Measurements from ENCODE around the gene CD68. TPM values are rescaled to one million over a fixed set of nuclear protein-coding genes. Genes with fewer than 3 reads are reported as not detected.

Gene CD68, protein sequence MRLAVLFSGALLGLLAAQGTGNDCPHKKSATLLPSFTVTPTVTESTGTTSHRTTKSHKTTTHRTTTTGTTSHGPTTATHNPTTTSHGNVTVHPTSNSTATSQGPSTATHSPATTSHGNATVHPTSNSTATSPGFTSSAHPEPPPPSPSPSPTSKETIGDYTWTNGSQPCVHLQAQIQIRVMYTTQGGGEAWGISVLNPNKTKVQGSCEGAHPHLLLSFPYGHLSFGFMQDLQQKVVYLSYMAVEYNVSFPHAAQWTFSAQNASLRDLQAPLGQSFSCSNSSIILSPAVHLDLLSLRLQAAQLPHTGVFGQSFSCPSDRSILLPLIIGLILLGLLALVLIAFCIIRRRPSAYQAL
- 398 TPM for total RNA-seq
- long read RNA-seq, transcript CD68-202 (6 exons, 1,771 nt): minor isoform, 75 of 1,035 reads
- long read RNA-seq, transcript CD68-201 (6 exons, 1,878 nt): major isoform, 869 of 1,035 reads
- long read RNA-seq, partial matches to known transcripts: 75 of 1,035 reads
- long read RNA-seq, other reads (novel, unspliced or antisense): 15 of 1,035 reads

DNA sequence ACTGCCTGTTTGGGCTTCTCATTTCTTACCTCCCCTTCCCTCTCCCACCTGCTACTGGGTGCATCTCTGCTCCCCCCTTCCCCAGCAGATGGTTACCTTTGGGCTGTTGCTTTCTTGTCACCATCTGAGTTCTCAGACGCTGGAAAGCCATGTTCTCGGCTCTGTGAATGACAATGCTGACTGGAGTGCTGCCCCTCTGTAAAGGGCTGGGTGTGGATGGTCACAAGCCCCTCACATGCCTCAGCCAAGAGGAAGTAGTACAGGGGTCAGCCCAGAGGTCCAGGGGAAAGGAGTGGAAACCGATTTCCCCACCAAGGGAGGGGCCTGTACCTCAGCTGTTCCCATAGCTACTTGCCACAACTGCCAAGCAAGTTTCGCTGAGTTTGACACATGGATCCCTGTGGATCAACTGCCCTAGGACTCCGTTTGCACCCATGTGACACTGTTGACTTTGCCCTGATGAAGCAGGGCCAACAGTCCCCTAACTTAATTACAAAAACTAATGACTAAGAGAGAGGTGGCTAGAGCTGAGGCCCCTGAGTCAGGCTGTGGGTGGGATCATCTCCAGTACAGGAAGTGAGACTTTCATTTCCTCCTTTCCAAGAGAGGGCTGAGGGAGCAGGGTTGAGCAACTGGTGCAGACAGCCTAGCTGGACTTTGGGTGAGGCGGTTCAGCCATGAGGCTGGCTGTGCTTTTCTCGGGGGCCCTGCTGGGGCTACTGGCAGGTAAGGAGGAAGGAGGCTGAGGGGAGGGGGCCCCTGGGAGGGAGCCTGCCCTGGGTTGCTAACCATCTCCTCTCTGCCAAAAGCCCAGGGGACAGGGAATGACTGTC lies at the start of gene CD68:
CD68 (plus strand) TSS at position 638 of the 833 bp plus-strand sequence; CDS start at position 678, 40 bp downstream.
- intact Hi-C loops (cut with DNase I): no loop called here
- H3K27me3 ChIP-seq: no peaks in the 10 kb centered on the region
- H3K4me3 ChIP-seq: peak within 1 kb of the TSS; percentile 72

DNA sequence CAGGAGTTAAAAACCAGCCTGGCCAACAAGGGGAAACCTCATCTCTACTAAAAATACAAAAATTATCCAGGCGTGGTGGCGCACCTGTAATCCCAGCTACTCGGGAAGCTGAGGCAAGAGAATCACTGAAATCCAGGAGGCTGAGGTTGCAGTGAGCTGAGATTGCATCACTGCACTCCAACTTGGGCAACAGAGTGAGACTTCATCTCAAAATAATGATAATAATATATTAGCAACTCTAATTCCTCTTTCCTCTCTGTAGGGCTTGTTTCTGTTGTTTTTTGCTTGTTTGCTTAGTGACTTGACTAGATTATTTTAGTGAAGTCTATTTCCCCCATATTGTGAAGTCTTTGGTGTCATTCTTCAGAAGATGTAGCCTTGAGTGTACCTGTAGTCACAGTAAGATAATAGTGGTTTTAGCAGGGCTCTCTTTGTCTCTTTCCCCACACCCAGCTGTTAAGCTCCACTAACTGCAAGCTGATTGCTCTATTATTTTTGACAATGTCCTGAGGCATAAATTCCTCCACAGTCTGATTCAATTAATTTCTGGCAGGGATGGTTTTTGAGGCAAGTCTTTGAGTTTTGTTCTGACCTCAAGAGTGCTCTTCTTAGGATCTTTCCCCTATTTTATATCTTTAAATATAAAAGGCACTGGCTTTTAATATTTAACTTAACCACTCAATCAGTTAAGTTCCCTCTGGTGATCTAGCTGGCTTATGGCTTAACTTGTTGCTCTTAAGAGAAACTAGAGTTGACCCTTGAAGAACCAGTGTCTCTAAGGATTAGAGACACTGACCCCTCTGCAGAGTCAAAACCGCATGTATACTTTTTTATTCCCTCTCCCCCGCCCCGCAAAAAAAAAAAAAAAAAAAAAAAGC lies 49.2 kb upstream of the CD68 start:
- TF ChIP-seq, protein P1, sequence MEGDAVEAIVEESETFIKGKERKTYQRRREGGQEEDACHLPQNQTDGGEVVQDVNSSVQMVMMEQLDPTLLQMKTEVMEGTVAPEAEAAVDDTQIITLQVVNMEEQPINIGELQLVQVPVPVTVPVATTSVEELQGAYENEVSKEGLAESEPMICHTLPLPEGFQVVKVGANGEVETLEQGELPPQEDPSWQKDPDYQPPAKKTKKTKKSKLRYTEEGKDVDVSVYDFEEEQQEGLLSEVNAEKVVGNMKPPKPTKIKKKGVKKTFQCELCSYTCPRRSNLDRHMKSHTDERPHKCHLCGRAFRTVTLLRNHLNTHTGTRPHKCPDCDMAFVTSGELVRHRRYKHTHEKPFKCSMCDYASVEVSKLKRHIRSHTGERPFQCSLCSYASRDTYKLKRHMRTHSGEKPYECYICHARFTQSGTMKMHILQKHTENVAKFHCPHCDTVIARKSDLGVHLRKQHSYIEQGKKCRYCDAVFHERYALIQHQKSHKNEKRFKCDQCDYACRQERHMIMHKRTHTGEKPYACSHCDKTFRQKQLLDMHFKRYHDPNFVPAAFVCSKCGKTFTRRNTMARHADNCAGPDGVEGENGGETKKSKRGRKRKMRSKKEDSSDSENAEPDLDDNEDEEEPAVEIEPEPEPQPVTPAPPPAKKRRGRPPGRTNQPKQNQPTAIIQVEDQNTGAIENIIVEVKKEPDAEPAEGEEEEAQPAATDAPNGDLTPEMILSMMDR (IDR thresholded peaks at IDR 0.05): no peak
- intact Hi-C loops (cut with DNase I): no loop called here
- no peaks in the 10 kb centered on the region for H3K27me3 ChIP-seq
- no peaks in the 10 kb centered on the region for H3K9me3 ChIP-seq
- no peak overlapping the region for H3K4me3 ChIP-seq
- no peaks in the 10 kb centered on the region for H3K4me1 ChIP-seq
- no peak for DNase-seq
- ATAC-seq: no peak
- no peaks in the 10 kb centered on the region for H3K36me3 ChIP-seq
- no peak overlapping the region for H3K27ac ChIP-seq

More for the DNA sequence above, at the start of gene CD68:
- Histone ChIP-seq H3K27ac (peak within 1 kb of the TSS; percentile 89), H3K4me1 (peaks cover 68% of the 10 kb centered on the region), H3K9me3 (no peaks in the 10 kb centered on the region), H3K36me3 (peaks cover 48% of the 10 kb centered on the region)
- DNase-seq: peak; percentile 86
- peak; percentile 67 for ATAC-seq
- TF ChIP-seq, protein P1 (IDR thresholded peaks at IDR 0.05): no peak

DNA sequence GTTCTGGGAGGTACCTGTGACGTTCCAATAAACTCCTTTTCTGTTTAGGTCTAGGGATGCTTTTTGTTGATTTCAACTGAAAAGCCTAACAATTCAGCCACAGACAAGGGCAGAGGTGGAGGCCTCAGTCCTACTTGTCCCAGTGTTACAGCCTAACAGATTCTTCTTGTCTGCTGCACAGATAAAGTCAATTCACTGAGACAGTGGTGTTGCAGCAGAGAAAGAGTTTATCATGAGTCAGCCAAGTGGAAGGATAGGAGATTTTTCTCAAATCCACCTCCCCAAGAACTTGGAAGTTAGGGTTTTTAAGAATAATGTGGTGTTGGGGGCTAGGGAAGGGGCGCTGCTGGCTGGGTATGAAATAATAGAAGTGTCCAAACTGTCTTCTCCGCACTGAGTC lies 41.4 kb upstream of the CD68 start:
- Histone ChIP-seq H3K36me3 (no peaks in the 10 kb centered on the region), H3K27me3 (no peaks in the 10 kb centered on the region), H3K4me3 (no peak overlapping the region), H3K27ac (no peak overlapping the region), H3K9me3 (no peaks in the 10 kb centered on the region), H3K4me1 (no peaks in the 10 kb centered on the region)
- ATAC-seq (no peak), DNase-seq (no peak)
- intact Hi-C loops (cut with DNase I): no loop called here
- TF ChIP-seq, protein P1 (IDR thresholded peaks at IDR 0.05): no peak

DNA sequence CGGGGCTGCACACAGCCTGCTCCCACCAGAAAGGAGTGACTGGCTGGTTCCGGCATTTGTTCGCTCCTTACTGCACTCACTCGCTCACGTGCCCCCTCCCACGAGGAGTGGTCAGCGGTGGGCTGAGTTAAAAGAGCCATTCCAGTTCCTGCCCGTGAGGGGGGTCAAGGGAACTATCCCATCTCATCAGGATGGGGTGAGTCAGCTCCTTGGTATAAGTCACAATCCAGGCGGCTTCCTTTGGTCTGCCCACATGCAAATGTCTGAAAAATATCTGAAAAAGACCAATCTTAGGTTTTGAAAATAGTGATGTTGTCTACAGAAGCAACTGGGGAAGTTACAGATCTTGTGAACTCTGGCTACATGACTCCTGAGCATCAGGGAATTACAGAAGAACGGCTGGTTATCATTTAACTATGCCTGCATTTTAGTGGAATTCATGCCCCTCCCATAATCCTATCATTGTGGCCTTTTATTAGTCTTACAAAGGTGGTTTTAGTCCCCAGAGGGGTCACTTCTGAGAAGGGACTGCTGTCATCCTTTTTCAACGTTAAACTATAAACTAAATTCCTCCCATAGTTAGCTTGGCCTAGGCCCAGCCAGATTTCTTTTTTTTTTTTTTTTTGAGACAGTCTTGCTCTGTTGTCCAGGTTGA lies 40.4 kb upstream of the CD68 start:
- DNase-seq: no peak
- Histone ChIP-seq H3K27ac (no peak overlapping the region), H3K9me3 (no peaks in the 10 kb centered on the region), H3K36me3 (no peaks in the 10 kb centered on the region), H3K27me3 (no peaks in the 10 kb centered on the region), H3K4me3 (no peak overlapping the region), H3K4me1 (no peaks in the 10 kb centered on the region)
- intact Hi-C loops (cut with DNase I): no loop called here
- TF ChIP-seq, protein P1 (IDR thresholded peaks at IDR 0.05): no peak
- no peak for ATAC-seq

All from upper lobe of right lung (tissue), 1 donor.